GM12892 (cell line): ENCODE results near the gene CHD8.

Experiments
- POLR2A ChIP-seq: IDR thresholded peaks from 2 replicates; pipeline ENCODE4 v1.6.1; 2011; ENCODE audit warnings: low read depth, low read length, control low read depth
- TAF1 ChIP-seq: IDR thresholded peaks from 2 replicates; pipeline ENCODE4 v1.6.1; 2011; ENCODE audit warnings: low read depth, mild to moderate bottlenecking, control low read depth, low read length, borderline replicate concordance

DNA sequence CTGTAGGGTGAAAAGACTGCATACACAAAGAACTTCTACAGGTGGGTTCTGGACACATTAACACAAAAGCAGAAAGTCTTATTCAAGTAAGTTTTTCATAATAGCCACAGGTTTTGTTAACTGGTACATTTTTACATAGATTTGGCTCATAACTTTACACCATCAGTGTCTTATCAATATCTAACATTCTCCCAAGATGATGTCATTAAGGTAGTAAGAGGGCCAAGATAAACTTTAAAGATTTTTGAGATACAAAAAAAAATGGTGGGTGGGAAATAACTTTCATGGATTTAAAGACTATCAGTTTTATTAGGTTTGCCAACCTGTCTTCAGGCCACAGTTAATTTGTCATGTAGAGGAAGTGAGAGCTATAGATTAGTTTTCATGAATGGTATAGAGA lies 73.8 kb downstream of the CHD8 start:
- TF ChIP-seq POLR2A (no peak), TAF1 (no peak)
